Uterus (tissue), 4 donors: Measurements from ENCODE around the gene NDUFA13. TPM values are rescaled to one million over a fixed set of nuclear protein-coding genes. Genes with fewer than 3 reads are reported as not detected.

Experiments
- DNase-seq, 2 donors: peaks; one replicate each; pipeline ENCODE4 v3.0.0-alpha.2; 2019 to 2020
- H3K27ac ChIP-seq, 2 donors: fragments of 200-600 bp; sonication (generic); 1 replicate in 1 of 2; 2 replicates in 1 of 2; pipeline ENCODE4 v1.5.1; 2016 to 2018
- H3K27me3 ChIP-seq, 2 donors: fragments of 200-600 bp; sonication (generic); one replicate each; pipeline ENCODE4 v1.5.1; 2018 to 2019; ENCODE audit warnings: control low read depth in 1 of 2
- H3K36me3 ChIP-seq, 2 donors: fragments of 200-600 bp; sonication (generic); one replicate each; pipeline ENCODE4 v1.5.1; 2019; ENCODE audit warnings: control low read depth in 1 of 2
- H3K4me1 ChIP-seq, 2 donors: fragments of 200-600 bp; sonication (generic); one replicate each; pipeline ENCODE4 v1.5.1; 2018 to 2019; ENCODE audit warnings: control low read depth in 1 of 2
- H3K4me3 ChIP-seq, 2 donors: fragments of 200-600 bp; sonication (generic); 1 replicate in 1 of 2; 2 replicates in 1 of 2; pipeline ENCODE4 v1.5.1; 2018 to 2019; ENCODE audit warnings: mild to moderate bottlenecking in 1 of 2
- H3K9me3 ChIP-seq, 2 donors: fragments of 200-600 bp; sonication (generic); one replicate each; pipeline ENCODE4 v1.5.1; 2019; ENCODE audit warnings: control low read depth in 1 of 2
- POLR2A ChIP-seq, 2 donors: fragments of 450-650 bp; IDR thresholded peaks; one replicate each; pipeline ENCODE4 v1.6.1; 2016; ENCODE audit warnings: antibody characterized with exemption in 2 of 2, mild to moderate bottlenecking in 1 of 2, moderate library complexity in 1 of 2
- intact Hi-C: fragments of 100-400 bp; cut with DNase I; formaldehyde crosslinking; loops from one replicate; pipeline ENCODE4 v1.15.1; 2023; ENCODE audit warnings: low total_unique reads
- total RNA-seq, 4 donors: library from RNA; depleted of rRNA in 3 of 4; stranded (reverse); fragments of >200 nt in 3 of 4; gene quantifications; one replicate each; pipeline versions ENCODE4 v1.1.0 to v1.2.4, GENCODE V29; 2014 to 2023
- TF ChIP-seq, protein P1 (sequence below), 4 experiments: fragments of 200-600 bp in 2 of 4; fragments of 450-650 bp in 2 of 4; sonication (generic) in 2 of 4; IDR thresholded peaks; one replicate each; pipeline ENCODE4 v1.5.1; 2016 to 2019; ENCODE audit warnings: antibody characterized with exemption in 4 of 4, mild to moderate bottlenecking in 2 of 4, moderate library complexity in 1 of 4
- donor health status: DM: yes; HTN: yes; CAD: no.

NDUFA13 gene
- total RNA-seq, 4 donors from 2014 or later, result 28.6 to 204 (median 60.9) TPM

DNA sequence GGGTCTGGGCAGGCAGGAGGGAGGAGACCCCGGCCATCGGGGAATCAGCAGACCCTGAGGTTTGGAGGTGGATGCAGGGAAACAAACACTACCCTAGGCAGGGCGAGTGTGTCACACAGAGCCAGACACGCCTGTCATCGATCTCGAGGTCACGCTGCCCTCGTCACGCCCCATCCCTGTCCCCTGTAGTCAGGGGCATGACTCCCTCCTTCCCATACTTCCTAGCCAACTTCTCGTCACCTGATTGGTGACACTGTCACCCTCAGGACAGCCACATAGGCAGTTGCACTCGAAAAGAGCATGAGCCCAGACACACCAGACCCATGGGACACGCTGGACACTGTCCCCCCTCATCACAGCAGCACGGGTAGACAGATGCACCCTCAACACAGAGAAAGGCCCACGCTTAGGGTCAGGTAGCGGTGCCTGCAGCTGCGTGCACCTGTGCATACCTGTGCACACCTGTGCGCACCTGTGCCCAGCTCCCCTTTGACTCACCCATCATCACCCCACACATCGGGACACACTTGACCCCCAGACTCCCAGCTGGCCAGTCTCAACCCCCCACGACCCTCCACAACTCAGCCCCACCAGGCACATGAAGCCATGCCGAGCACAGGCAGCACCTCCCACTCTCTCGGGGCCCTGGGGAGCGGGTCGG, 33.9 kb downstream of the NDUFA13 start:
- H3K27me3 ChIP-seq, result peaks cover 0 to 6% of the 10 kb centered on the region in 2 donors
- intact Hi-C loops, result no loop called here
- H3K9me3 ChIP-seq, result no peaks in the 10 kb centered on the region

DNA sequence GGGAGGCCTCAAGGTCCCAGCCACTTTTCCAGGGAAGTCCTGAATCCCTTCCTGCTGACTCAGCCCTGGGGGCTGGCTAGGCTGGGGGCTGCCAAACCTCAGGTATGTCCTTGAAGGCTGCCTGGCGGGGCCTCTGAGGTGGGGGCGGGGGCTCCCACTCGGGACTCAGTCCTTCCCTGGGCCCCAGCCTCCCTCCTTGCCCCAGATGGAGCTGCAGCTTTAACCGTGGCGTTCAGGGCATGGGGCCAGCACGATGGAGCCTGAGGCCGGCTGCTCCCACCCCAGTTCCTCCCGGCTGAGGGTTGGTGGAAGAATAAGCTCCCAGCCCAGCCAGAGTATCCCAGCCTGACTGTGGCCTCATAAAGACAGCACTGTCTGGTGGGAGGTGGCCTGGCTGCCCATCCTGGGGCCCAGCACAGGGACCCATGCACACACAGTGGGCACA, 34.5 kb downstream of the NDUFA13 start:
- intact Hi-C loops, result no loop called here
- H3K27me3 ChIP-seq, result peaks cover 0 to 6% of the 10 kb centered on the region in 2 donors

More for the DNA sequence above, 33.9 kb downstream of the NDUFA13 start:
- DNase-seq, result no peak
- H3K36me3 ChIP-seq, result no peaks in the 10 kb centered on the region
- TF ChIP-seq POLR2A (IDR thresholded peaks at IDR 0.05), result no peak
- TF ChIP-seq, protein P1, sequence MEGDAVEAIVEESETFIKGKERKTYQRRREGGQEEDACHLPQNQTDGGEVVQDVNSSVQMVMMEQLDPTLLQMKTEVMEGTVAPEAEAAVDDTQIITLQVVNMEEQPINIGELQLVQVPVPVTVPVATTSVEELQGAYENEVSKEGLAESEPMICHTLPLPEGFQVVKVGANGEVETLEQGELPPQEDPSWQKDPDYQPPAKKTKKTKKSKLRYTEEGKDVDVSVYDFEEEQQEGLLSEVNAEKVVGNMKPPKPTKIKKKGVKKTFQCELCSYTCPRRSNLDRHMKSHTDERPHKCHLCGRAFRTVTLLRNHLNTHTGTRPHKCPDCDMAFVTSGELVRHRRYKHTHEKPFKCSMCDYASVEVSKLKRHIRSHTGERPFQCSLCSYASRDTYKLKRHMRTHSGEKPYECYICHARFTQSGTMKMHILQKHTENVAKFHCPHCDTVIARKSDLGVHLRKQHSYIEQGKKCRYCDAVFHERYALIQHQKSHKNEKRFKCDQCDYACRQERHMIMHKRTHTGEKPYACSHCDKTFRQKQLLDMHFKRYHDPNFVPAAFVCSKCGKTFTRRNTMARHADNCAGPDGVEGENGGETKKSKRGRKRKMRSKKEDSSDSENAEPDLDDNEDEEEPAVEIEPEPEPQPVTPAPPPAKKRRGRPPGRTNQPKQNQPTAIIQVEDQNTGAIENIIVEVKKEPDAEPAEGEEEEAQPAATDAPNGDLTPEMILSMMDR (IDR thresholded peaks at IDR 0.05), result no peak
- no peaks in the 10 kb centered on the region for H3K4me1 ChIP-seq
- H3K27ac ChIP-seq, result no peak overlapping the region
- H3K4me3 ChIP-seq, result no peak overlapping the region

DNA sequence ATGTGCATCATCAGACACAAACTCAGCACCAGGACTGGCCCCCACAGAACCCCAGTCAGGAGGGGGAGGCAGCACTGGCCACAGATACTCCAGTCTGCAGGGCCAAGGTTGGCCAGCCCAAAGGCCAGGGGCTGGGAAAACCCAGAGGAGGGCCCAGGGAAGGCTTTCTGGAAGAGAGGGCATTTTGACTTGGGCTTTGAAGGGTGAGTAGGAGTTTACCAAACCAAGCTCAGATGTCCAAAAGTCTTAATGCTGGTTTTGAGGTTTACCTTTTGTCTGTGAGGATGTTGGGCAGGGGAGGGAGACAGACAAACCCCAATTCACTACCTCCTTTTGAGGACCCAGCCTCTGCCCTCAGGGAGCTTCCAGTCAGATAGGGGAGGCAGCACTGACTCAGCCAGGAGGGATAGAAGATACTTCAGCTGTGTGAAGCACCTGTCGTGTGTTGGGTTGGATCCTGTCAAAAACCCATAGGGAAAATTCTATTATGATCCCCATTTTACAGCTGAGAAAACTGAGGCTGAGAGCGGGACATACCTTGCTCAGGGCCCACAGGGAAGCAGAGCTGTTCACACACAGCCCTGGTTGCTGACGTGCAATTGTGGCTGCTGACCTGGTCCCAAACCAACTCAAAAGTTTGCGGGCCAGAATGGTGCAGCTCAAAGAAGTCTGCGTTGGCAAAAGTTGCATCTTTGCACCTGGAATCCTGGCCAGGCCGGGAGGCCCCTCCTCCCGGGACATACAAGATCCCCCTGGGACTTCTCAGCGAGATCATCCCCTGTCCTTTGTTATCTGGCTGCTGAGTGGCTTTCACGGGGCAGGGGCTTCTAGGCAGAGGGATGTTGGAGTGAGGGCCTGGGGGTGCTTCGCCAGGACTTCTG, 35.2 kb downstream of the NDUFA13 start:
- Histone ChIP-seq H3K4me3 (no peak overlapping the region), H3K27ac (no peak overlapping the region), H3K27me3 (peaks cover 0 to 6% of the 10 kb centered on the region in 2 donors), H3K36me3 (no peaks in the 10 kb centered on the region), H3K9me3 (no peaks in the 10 kb centered on the region), H3K4me1 (no peaks in the 10 kb centered on the region)
- TF ChIP-seq, protein P1 (IDR thresholded peaks at IDR 0.05), result no peak
- no peak for TF ChIP-seq POLR2A (IDR thresholded peaks at IDR 0.05)
- no peak for DNase-seq
- intact Hi-C loops, result no loop called here

More for the DNA sequence above, 34.5 kb downstream of the NDUFA13 start:
- TF ChIP-seq, protein P1 (IDR thresholded peaks at IDR 0.05), result no peak
- TF ChIP-seq POLR2A (IDR thresholded peaks at IDR 0.05), result no peak
- no peak overlapping the region for H3K27ac ChIP-seq
- H3K4me1 ChIP-seq, result no peaks in the 10 kb centered on the region
- H3K36me3 ChIP-seq, result no peaks in the 10 kb centered on the region
- no peak overlapping the region for H3K4me3 ChIP-seq
- no peak for DNase-seq
- no peaks in the 10 kb centered on the region for H3K9me3 ChIP-seq

DNA sequence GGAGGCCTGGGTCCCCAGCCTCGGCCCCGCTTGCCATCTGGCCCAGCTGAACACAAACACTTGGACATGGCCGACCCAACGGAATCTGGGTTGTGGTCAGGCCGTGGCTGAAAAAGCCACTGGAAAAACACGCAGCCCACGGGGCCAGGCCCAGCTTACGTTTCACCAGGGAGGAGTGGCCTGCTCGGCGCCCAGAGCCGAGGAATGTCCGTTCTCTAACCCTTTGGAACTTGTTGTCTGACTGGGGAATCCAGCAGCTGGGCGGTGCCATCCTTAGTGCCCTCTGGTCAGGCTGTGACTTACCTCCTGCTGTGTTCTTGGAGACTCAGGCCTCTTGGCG, 35.8 kb downstream of the NDUFA13 start:
- no peaks in the 10 kb centered on the region for H3K9me3 ChIP-seq
- no peak overlapping the region for H3K27ac ChIP-seq
- no peak for DNase-seq
- H3K4me1 ChIP-seq, result no peaks in the 10 kb centered on the region
- intact Hi-C loops, result no loop called here
- no peak for TF ChIP-seq POLR2A (IDR thresholded peaks at IDR 0.05)
- TF ChIP-seq, protein P1 (IDR thresholded peaks at IDR 0.05), result no peak
- H3K4me3 ChIP-seq, result no peak overlapping the region
- H3K27me3 ChIP-seq, result peaks cover 0 to 6% of the 10 kb centered on the region in 2 donors
- no peaks in the 10 kb centered on the region for H3K36me3 ChIP-seq

DNA sequence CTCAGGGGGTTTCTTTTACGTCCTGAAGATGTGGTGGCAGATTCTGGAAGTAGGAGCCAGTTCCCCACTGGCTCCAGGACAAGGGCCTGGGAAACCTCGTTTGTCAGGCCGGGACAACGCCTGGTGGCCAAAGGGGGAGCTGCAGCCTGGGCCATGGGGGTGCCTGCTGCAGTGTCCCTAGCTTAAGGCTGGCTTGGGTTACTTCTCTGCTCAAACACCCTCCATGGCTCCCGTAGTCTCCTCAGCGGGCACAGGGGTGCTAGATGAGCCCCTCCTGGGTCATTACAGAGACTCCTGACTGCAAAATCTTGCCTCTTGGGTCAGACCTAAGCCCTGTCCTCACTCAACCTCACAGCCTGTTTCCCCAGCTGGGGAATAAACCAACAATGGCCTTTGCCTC, 36.8 kb downstream of the NDUFA13 start:
- no peaks in the 10 kb centered on the region for H3K9me3 ChIP-seq
- TF ChIP-seq, protein P1 (IDR thresholded peaks at IDR 0.05), result no peak
- no peak for TF ChIP-seq POLR2A (IDR thresholded peaks at IDR 0.05)
- H3K27ac ChIP-seq, result no peak overlapping the region
- peaks cover 0 to 6% of the 10 kb centered on the region in 2 donors for H3K27me3 ChIP-seq
- H3K36me3 ChIP-seq, result no peaks in the 10 kb centered on the region
- H3K4me1 ChIP-seq, result no peaks in the 10 kb centered on the region
- no peak for DNase-seq
- no peak overlapping the region for H3K4me3 ChIP-seq
- intact Hi-C loops, result no loop called here
